ENCODE measurements around the gene BCO1. TPM values are rescaled to one million over a fixed set of nuclear protein-coding genes. Genes with fewer than 3 reads are reported as not detected.

Gene BCO1
- total RNA-seq, 4 donors from 2014 or later, result 0.12 to 0.27 TPM; not detected in 2

- Histone ChIP-seq H3K4me1 (peaks cover 0 to 29% (median 6%) of the 10 kb centered on the region in 3 donors), H3K36me3 (no peaks in the 10 kb centered on the region), H3K27me3 (no peaks in the 10 kb centered on the region), H3K27ac (peak overlapping the region in 2 of 4 donors; percentile 13 to 18), H3K4me3 (no peak overlapping the region), H3K9me3 (no peaks in the 10 kb centered on the region)
- WGBS, 2 donors (ENCODE audit: low coverage in 1 of 2), result 43 to 55% methylated on average over 5 of the region's 5 CpGs
- ATAC-seq, result no peak
- TF ChIP-seq EP300 (IDR thresholded peaks at IDR 0.05) (no peak), POLR2AphosphoS5 (IDR thresholded peaks at IDR 0.05) (no peak), CTCF (IDR thresholded peaks at IDR 0.05) (no peak), POLR2A (IDR thresholded peaks at IDR 0.05) (no peak)
Observed at GRCh38 chr16:81327011-81327410, 88.5 kb downstream of the BCO1 start.

- H3K36me3 ChIP-seq, result no peaks in the 10 kb centered on the region
- 66 to 69% methylated on average over 8 of the region's 8 CpGs for WGBS, 2 donors (ENCODE audit: low coverage in 1 of 2)
- H3K4me1 ChIP-seq, result peaks cover 0 to 29% (median 6%) of the 10 kb centered on the region in 3 donors
- no peak for ATAC-seq
- H3K9me3 ChIP-seq, result no peaks in the 10 kb centered on the region
- H3K4me3 ChIP-seq, result no peak overlapping the region
- no peak for TF ChIP-seq POLR2AphosphoS5 (IDR thresholded peaks at IDR 0.05)
- TF ChIP-seq EP300 (IDR thresholded peaks at IDR 0.05), result no peak
- no peak for TF ChIP-seq POLR2A (IDR thresholded peaks at IDR 0.05)
- TF ChIP-seq CTCF (IDR thresholded peaks at IDR 0.05), result no peak
- no peaks in the 10 kb centered on the region for H3K27me3 ChIP-seq
- H3K27ac ChIP-seq, result peak overlapping the region in 2 of 4 donors; percentile 13 to 18
Observed at GRCh38 chr16:81327447-81328196, 89.1 kb downstream of the BCO1 start.

GRCh38 chr16:81329947-81330346, 91.5 kb downstream of the BCO1 start:
- ATAC-seq, result no peak
- Histone ChIP-seq H3K36me3 (no peaks in the 10 kb centered on the region), H3K4me1 (peaks cover 0 to 29% (median 6%) of the 10 kb centered on the region in 3 donors), H3K9me3 (no peaks in the 10 kb centered on the region), H3K4me3 (no peak overlapping the region), H3K27ac (no peak overlapping the region), H3K27me3 (no peaks in the 10 kb centered on the region)
- TF ChIP-seq POLR2AphosphoS5 (IDR thresholded peaks at IDR 0.05), result no peak
- TF ChIP-seq POLR2A (IDR thresholded peaks at IDR 0.05), result no peak
- TF ChIP-seq EP300 (IDR thresholded peaks at IDR 0.05), result no peak
- no peak for TF ChIP-seq CTCF (IDR thresholded peaks at IDR 0.05)
- 60 to 64% methylated on average over 1 to 2 of the region's 5 CpGs for WGBS, 2 donors (ENCODE audit: low coverage in 1 of 2)

- WGBS, 2 donors (ENCODE audit: low coverage in 1 of 2), result 84 to 100% methylated on average over 3 of the region's 3 CpGs
- Histone ChIP-seq H3K36me3 (no peaks in the 10 kb centered on the region), H3K27me3 (no peaks in the 10 kb centered on the region), H3K4me3 (no peak overlapping the region), H3K9me3 (no peaks in the 10 kb centered on the region), H3K4me1 (peaks cover 0 to 16% (median 6%) of the 10 kb centered on the region in 3 donors), H3K27ac (no peak overlapping the region)
- TF ChIP-seq POLR2AphosphoS5 (IDR thresholded peaks at IDR 0.05) (no peak), CTCF (IDR thresholded peaks at IDR 0.05) (no peak), EP300 (IDR thresholded peaks at IDR 0.05) (no peak), POLR2A (IDR thresholded peaks at IDR 0.05) (no peak)
- no peak for ATAC-seq
Observed at GRCh38 chr16:81333356-81333755, 94.9 kb downstream of the BCO1 start.

GRCh38 chr16:81335669-81336068, 97.2 kb downstream of the BCO1 start:
- H3K9me3 ChIP-seq, result no peaks in the 10 kb centered on the region
- no peaks in the 10 kb centered on the region for H3K4me1 ChIP-seq
- no peak overlapping the region for H3K27ac ChIP-seq
- no peak overlapping the region for H3K4me3 ChIP-seq
- WGBS, 2 donors (ENCODE audit: low coverage in 1 of 2), result 80 to 94% methylated on average over 1 to 6 of the region's 6 CpGs
- no peak for ATAC-seq
- TF ChIP-seq CTCF (IDR thresholded peaks at IDR 0.05) (no peak), POLR2AphosphoS5 (IDR thresholded peaks at IDR 0.05) (no peak), EP300 (IDR thresholded peaks at IDR 0.05) (no peak), POLR2A (IDR thresholded peaks at IDR 0.05) (no peak)
- H3K36me3 ChIP-seq, result no peaks in the 10 kb centered on the region
- no peaks in the 10 kb centered on the region for H3K27me3 ChIP-seq

Measured in gastroesophageal sphincter (tissue), 4 donors.